Fibroblast of the conjunctiva (primary cell): Measurements from ENCODE around the gene DOCK8.

ENCODE experiments used
- DNase-seq: peaks from one replicate; pipeline ENCODE4 v3.0.0-alpha.2; 2010; ENCODE audit warnings: low read depth

DOCK8 gene

GRCh38 chr9:462121-462520 lies 247.5 kb downstream of the DOCK8 start:
- DNase-seq, result no peak

GRCh38 chr9:462606-463005 lies 247.9 kb downstream of the DOCK8 start:
- no peak for DNase-seq

- DNase-seq, result no peak
Measured at GRCh38 chr9:463455-464171, 248.9 kb downstream of the DOCK8 start.

GRCh38 chr9:466747-467146 lies 252.1 kb downstream of the DOCK8 start:
- no peak for DNase-seq

GRCh38 chr9:468766-469426 lies 254.2 kb downstream of the DOCK8 start:
- no peak for DNase-seq

- peak; percentile 73 for DNase-seq
Measured at GRCh38 chr9:469672-470551, 255.2 kb downstream of the DOCK8 start.

GRCh38 chr9:470552-471194 lies 256.0 kb downstream of the DOCK8 start:
- no peak for DNase-seq

GRCh38 chr9:471320-471719 lies 256.7 kb downstream of the DOCK8 start:
- DNase-seq, result no peak

- DNase-seq, result no peak
Measured at GRCh38 chr9:472479-473075, 257.9 kb downstream of the DOCK8 start.

- no peak for DNase-seq
Measured at GRCh38 chr9:477193-477592, 262.5 kb downstream of the DOCK8 start.

GRCh38 chr9:479304-479970 lies 264.8 kb downstream of the DOCK8 start:
- no peak for DNase-seq

- no peak for DNase-seq
Measured at GRCh38 chr9:479971-480350, 265.3 kb downstream of the DOCK8 start.

GRCh38 chr9:482739-483138 lies 268.1 kb downstream of the DOCK8 start:
- DNase-seq, result no peak

- no peak for DNase-seq
Measured at GRCh38 chr9:486156-486555, 271.5 kb downstream of the DOCK8 start.

GRCh38 chr9:487429-487828 lies 272.8 kb downstream of the DOCK8 start:
- DNase-seq, result no peak

GRCh38 chr9:488448-488847 lies 273.8 kb downstream of the DOCK8 start:
- DNase-seq, result no peak

GRCh38 chr9:489198-490197 lies 274.8 kb downstream of the DOCK8 start:
- no peak for DNase-seq

GRCh38 chr9:494764-495163 lies 280.1 kb downstream of the DOCK8 start:
- no peak for DNase-seq

GRCh38 chr9:495739-496138 lies 281.1 kb downstream of the DOCK8 start:
- DNase-seq, result no peak

GRCh38 chr9:503326-503725 lies 288.7 kb downstream of the DOCK8 start:
- DNase-seq, result no peak
